Transverse colon (tissue), 4 donors: Measurements from ENCODE around the gene FAM20A. TPM values are rescaled to one million over a fixed set of nuclear protein-coding genes. Genes with fewer than 3 reads are reported as not detected.

Experiments
- DNase-seq: peaks from one replicate; pipeline ENCODE4 v3.0.0-alpha.2; 2019
- H3K27ac ChIP-seq, 4 donors: fragments of 200-600 bp; sonication (generic); 2 replicates each; pipeline ENCODE4 v1.5.1; 2016 to 2018; ENCODE audit warnings: inconsistent platforms in 4 of 4
- H3K27me3 ChIP-seq: fragments of 200-600 bp; sonication (generic); 2 replicates; pipeline ENCODE4 v1.5.1; 2017; ENCODE audit warnings: inconsistent platforms
- H3K36me3 ChIP-seq, 4 donors: fragments of 200-600 bp; sonication (generic); 2 replicates each; pipeline ENCODE4 v1.5.1; 2017 to 2019; ENCODE audit warnings: inconsistent platforms in 4 of 4
- H3K4me1 ChIP-seq, 4 donors: fragments of 200-600 bp; sonication (generic); 2 replicates each; pipeline ENCODE4 v1.5.1; 2017 to 2020; ENCODE audit warnings: inconsistent platforms in 4 of 4
- H3K4me3 ChIP-seq, 4 donors: fragments of 200-600 bp; sonication (generic); 1 replicate in 1 of 4; 2 replicates in 3 of 4; pipeline versions ENCODE4 v1.5.1 to v1.6.1; 2017 to 2019; ENCODE audit warnings: inconsistent platforms in 4 of 4
- H3K9me3 ChIP-seq, 2 donors: fragments of 200-600 bp; sonication (generic); 2 replicates each; pipeline ENCODE4 v1.5.1; 2017 to 2019; ENCODE audit warnings: inconsistent platforms in 2 of 2
- EP300 ChIP-seq: sonication (generic); formaldehyde crosslinking; IDR thresholded peaks from one replicate; pipeline ENCODE4 v1.6.1; 2017; ENCODE audit warnings: antibody characterized with exemption, low read depth
- POLR2A ChIP-seq: fragments of 450-650 bp; IDR thresholded peaks from one replicate; pipeline ENCODE4 v1.6.1; 2016; ENCODE audit warnings: antibody characterized with exemption, mild to moderate bottlenecking, moderate library complexity
- POLR2AphosphoS5 ChIP-seq, 3 donors: sonication (generic); formaldehyde crosslinking; IDR thresholded peaks; one replicate each; pipeline ENCODE4 v1.6.1; 2016; ENCODE audit warnings: antibody characterized with exemption in 3 of 3
- WGBS, 2 donors: methylation state at CpG; one replicate each; pipeline ENCODE4 v1.1.5; 2018; ENCODE audit warnings: low coverage in 1 of 2; 5-methylcytosine and 5-hydroxymethylcytosine counted together
- in situ Hi-C, 4 donors: fragments of 200-750 bp; cut with MboI; loops; one replicate each; pipeline versions ENCODE4 v1.15.0 to v1.15.1; 2017; ENCODE audit warnings: low sequenced_read_pairs in 3 of 4, low pct_ligation_motif_present in 1 of 4, low pct_unique_long_range_greater_than_20kb in 1 of 4
- intact Hi-C: fragments of 100-400 bp; cut with DNase I; formaldehyde crosslinking; loops from one replicate; pipeline ENCODE4 v1.15.1; 2023; ENCODE audit warnings: low total_unique reads
- total RNA-seq, 4 donors: library from RNA; depleted of rRNA; stranded (reverse); fragments of >200 nt; gene quantifications; one replicate each; pipeline ENCODE4 v1.1.0, GENCODE V29; 2016
- TF ChIP-seq, protein P1 (sequence below), 5 experiments: fragments of 200-600 bp in 3 of 5; fragments of 450-650 bp in 2 of 5; sonication (generic) in 3 of 5; IDR thresholded peaks; 1 replicate in 2 of 5; 2 replicates in 3 of 5; pipeline ENCODE4 v1.5.1; 2016 to 2017; ENCODE audit warnings: antibody characterized with exemption in 5 of 5, inconsistent platforms in 3 of 5, mild to moderate bottlenecking in 2 of 5, moderate library complexity in 1 of 5

Gene FAM20A
- total RNA-seq, 4 donors from 2014 or later = 1.5 to 4.1 (median 3.5) TPM

DNA sequence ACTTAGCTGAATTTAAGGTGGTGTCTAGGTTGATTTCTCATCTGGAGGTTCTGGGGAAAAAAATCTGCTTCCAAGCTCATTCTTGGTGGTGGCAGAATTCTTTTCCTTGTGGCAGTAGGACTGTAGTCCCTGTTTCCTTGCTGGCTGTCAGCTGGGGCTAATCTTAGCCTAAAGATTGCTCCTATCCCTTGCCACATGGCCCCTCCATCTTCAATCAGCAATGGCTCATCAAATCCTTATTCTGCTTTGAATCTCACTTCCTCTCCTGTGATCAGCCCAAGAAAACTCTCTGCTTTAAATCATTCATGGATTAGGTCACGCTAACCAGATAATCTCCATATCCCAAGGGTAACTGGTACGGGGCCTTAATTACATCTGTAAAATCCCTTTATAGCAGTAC lies 6.6 kb downstream of the FAM20A start:
- Histone ChIP-seq H3K36me3 (no peaks in the 10 kb centered on the region), H3K4me1 (peaks cover 0 to 8% (median under 1%) of the 10 kb centered on the region in 4 donors), H3K27ac (no peak overlapping the region), H3K4me3 (no peak overlapping the region), H3K9me3 (no peaks in the 10 kb centered on the region), H3K27me3 (peaks cover 39% of the 10 kb centered on the region)
- no peak for TF ChIP-seq POLR2A
- no peak for TF ChIP-seq POLR2AphosphoS5 (IDR thresholded peaks at IDR 0.05)
- TF ChIP-seq EP300 = no peak
- TF ChIP-seq, protein P1, sequence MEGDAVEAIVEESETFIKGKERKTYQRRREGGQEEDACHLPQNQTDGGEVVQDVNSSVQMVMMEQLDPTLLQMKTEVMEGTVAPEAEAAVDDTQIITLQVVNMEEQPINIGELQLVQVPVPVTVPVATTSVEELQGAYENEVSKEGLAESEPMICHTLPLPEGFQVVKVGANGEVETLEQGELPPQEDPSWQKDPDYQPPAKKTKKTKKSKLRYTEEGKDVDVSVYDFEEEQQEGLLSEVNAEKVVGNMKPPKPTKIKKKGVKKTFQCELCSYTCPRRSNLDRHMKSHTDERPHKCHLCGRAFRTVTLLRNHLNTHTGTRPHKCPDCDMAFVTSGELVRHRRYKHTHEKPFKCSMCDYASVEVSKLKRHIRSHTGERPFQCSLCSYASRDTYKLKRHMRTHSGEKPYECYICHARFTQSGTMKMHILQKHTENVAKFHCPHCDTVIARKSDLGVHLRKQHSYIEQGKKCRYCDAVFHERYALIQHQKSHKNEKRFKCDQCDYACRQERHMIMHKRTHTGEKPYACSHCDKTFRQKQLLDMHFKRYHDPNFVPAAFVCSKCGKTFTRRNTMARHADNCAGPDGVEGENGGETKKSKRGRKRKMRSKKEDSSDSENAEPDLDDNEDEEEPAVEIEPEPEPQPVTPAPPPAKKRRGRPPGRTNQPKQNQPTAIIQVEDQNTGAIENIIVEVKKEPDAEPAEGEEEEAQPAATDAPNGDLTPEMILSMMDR (IDR thresholded peaks at IDR 0.05) = no peak
- DNase-seq = no peak
- WGBS, 2 donors = 81% methylated on average over 2 of the region's 2 CpGs; no CpG with 5 or more reads in 1 of the 2 donors
- intact Hi-C loops (no loop called here), in situ Hi-C loops (no loop called here)

DNA sequence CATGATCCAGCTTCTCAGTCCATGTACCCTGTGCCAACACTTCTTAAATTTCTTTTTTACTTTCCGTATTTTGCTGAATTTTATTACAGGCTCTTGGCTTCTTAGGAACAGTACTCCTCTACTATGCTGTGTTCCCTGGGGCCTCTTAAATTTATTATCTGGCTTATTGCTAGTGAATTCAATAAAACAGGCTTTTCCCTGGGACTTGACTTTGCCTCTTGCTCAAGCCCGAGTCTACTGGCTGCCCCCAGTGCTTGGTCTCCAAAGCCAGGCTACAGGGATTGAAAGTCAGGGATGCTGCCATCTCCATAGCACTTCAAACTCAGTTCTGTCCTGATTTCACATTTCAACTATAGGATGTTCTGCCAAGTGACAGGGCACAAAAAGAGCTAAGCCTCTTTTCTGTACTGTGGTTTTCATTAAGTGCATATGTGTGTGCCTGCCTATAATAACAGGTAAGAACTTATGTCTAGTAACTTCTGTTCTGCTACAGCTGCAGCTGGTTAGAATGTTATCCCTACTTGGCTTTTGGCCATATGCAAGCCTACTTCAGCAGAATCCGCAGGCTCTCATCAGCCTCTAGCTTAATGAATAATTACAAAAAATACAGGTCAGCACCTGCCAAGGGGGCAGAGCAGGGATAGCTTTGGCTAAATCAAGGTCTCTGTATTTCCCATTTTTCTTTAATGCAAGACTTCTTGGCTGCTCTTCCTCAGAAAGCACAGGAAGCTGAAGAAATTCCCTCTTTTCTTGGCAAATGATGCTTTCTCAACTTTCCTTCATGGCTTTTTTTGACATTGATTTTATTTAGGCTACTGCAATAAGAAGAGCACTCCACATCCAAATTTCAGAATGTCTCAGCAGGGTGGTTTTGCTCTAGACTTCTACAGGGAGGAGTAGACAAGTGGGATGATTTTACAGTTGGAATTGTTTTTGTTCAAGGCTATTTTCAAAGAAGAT lies 8.2 kb downstream of the FAM20A start:
- H3K27me3 ChIP-seq = peaks cover 23% of the 10 kb centered on the region
- H3K4me3 ChIP-seq = no peak overlapping the region
- DNase-seq = no peak
- H3K36me3 ChIP-seq = no peaks in the 10 kb centered on the region
- H3K9me3 ChIP-seq = peaks cover 0 to 4% of the 10 kb centered on the region in 2 donors
- 66 to 71% methylated on average over 1 to 3 of the region's 3 CpGs for WGBS, 2 donors
- no peaks in the 10 kb centered on the region for H3K4me1 ChIP-seq
- in situ Hi-C loops = no loop called here
- H3K27ac ChIP-seq = no peak overlapping the region
- TF ChIP-seq, protein P1 (IDR thresholded peaks at IDR 0.05) = no peak
- TF ChIP-seq POLR2AphosphoS5 (IDR thresholded peaks at IDR 0.05) (no peak), POLR2A (no peak), EP300 (no peak)
- intact Hi-C loops = no loop called here

DNA sequence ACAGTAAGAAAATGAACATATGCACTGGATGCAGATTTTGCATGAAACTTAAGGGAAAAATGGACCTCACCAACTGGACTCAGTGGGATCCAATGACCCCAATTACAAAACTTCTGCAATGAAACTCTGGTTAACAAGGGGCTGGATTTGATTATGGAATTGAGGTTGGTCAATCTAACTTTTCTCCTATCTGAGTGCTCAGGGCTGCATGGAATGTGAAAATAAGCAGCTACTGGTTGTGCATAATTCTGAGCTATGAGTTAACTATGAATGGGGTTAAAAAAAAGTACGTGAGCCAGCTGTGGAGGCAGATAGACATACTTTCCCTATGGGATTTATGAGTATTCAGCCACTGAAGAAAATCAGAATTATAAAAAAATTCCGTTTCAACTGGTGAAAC lies 9.2 kb downstream of the FAM20A start:
- intact Hi-C loops (no loop called here), in situ Hi-C loops (no loop called here)
- Histone ChIP-seq H3K27me3 (peaks cover 15% of the 10 kb centered on the region), H3K36me3 (no peaks in the 10 kb centered on the region), H3K4me1 (no peaks in the 10 kb centered on the region), H3K9me3 (peaks cover 0 to 4% of the 10 kb centered on the region in 2 donors), H3K27ac (no peak overlapping the region), H3K4me3 (no peak overlapping the region)
- DNase-seq = no peak
- 47 to 62% methylated on average over 2 of the region's 2 CpGs for WGBS, 2 donors
- TF ChIP-seq POLR2A = no peak
- no peak for TF ChIP-seq POLR2AphosphoS5 (IDR thresholded peaks at IDR 0.05)
- TF ChIP-seq EP300 = no peak
- TF ChIP-seq, protein P1 (IDR thresholded peaks at IDR 0.05) = no peak

DNA sequence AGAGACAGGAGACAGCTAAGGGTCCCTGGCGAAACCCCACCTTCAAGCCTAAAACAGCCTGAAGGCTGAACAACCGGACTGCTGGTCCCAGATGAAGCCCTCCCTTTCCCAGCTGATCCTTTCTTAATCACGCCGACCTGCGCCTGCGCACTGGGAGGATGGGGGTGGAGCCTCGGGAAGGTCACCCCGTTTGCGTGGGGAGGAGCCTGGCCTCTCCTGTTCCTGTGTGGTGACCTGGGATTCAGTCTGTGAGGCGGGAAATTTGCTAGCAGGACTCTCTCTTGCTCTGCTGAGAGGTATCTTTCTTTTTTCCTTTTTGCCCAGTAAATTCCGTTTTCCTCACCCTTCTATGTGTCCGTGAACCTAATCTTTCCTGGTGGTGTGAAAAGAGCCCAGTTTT lies 9.6 kb downstream of the FAM20A start:
- no peak overlapping the region for H3K4me3 ChIP-seq
- no peak for DNase-seq
- no peaks in the 10 kb centered on the region for H3K4me1 ChIP-seq
- H3K9me3 ChIP-seq = peaks cover 0 to 4% of the 10 kb centered on the region in 2 donors
- no peak overlapping the region for H3K27ac ChIP-seq
- H3K27me3 ChIP-seq = peaks cover 15% of the 10 kb centered on the region
- in situ Hi-C loops = no loop called here
- TF ChIP-seq POLR2A (no peak), EP300 (no peak), POLR2AphosphoS5 (IDR thresholded peaks at IDR 0.05) (no peak)
- TF ChIP-seq, protein P1 (IDR thresholded peaks at IDR 0.05) = no peak
- no peaks in the 10 kb centered on the region for H3K36me3 ChIP-seq
- 74 to 79% methylated on average over 8 to 12 of the region's 12 CpGs for WGBS, 2 donors
- intact Hi-C loops = no loop called here
